WTC11 (cell line): ENCODE data around the gene MMAB. TPM values are rescaled to one million over a fixed set of nuclear protein-coding genes. Genes with fewer than 3 reads are reported as not detected.

ENCODE experiments used
- ATAC-seq: fragments of 200-7000 bp; cut with Tn5 transposase; 2 replicates; pipeline ENCODE4 v1.10.0; 2021; ENCODE audit warnings: mild to moderate bottlenecking, moderate library complexity
- CTCF ChIA-PET: fragments of 300-600 bp; sonication (Branson Sonifier 250); formaldehyde crosslinking; loops from one replicate; lab custom pipeline; 2021; ENCODE audit warnings: antibody characterized with exemption; lab: Charles Lee
- POLR2A ChIA-PET: fragments of 350-600 bp; sonication (Branson Sonifier 250); formaldehyde crosslinking; loops from one replicate; lab custom pipeline; 2021; ENCODE audit warnings: antibody characterized with exemption; lab: Charles Lee
- DNase-seq: peaks from one replicate; pipeline ENCODE4 v3.0.0; 2021; ENCODE audit warnings: low spot score
- H3K27ac Mint-ChIP-seq: 2 replicates; pipeline ENCODE4 v1.8.0; 2021; ENCODE audit warnings: mixed read lengths
- H3K27me3 Mint-ChIP-seq: 2 replicates; pipeline ENCODE4 v1.8.0; 2021; ENCODE audit warnings: low read depth, mild to moderate bottlenecking, moderate library complexity, mixed read lengths
- H3K36me3 Mint-ChIP-seq: 2 replicates; pipeline ENCODE4 v1.8.0; 2021; ENCODE audit warnings: mixed read lengths
- H3K4me1 Mint-ChIP-seq: 2 replicates; pipeline ENCODE4 v1.8.0; 2022; ENCODE audit warnings: mixed read lengths
- H3K4me3 Mint-ChIP-seq: 2 replicates; pipeline ENCODE4 v1.8.0; 2021; ENCODE audit warnings: mild to moderate bottlenecking, moderate library complexity, mixed read lengths
- H3K9me3 Mint-ChIP-seq: 2 replicates; pipeline ENCODE4 v1.8.0; 2021; ENCODE audit warnings: mixed read lengths
- HMGA2 ChIP-seq: fragments of 250-450 bp; sonication (Bioruptor Pico); IDR thresholded peaks from 2 replicates; pipeline ENCODE4 v1.4.0; 2021; ENCODE audit warnings: mild to moderate bottlenecking, moderate library complexity
- IRF2 ChIP-seq: sonication (generic); formaldehyde crosslinking; IDR thresholded peaks from 2 replicates; pipeline ENCODE4 v1.8.0; 2022; ENCODE audit warnings: low read depth, missing genetic modification reagents, borderline replicate concordance
- JUN ChIP-seq: sonication (generic); formaldehyde crosslinking; IDR thresholded peaks from 2 replicates; pipeline ENCODE4 v1.8.0; 2023; ENCODE audit warnings: mild to moderate bottlenecking, missing genetic modification reagents
- MYBL2 ChIP-seq: sonication (generic); formaldehyde crosslinking; IDR thresholded peaks from 2 replicates; pipeline ENCODE4 v1.8.1; 2023; ENCODE audit warnings: mild to moderate bottlenecking, moderate library complexity, missing genetic modification reagents
- NR3C1 ChIP-seq: sonication (generic); formaldehyde crosslinking; conservative IDR thresholded peaks from 2 replicates; pipeline ENCODE4 v1.8.1; 2023; ENCODE audit warnings: low read depth, mild to moderate bottlenecking, missing genetic modification reagents
- SMAD4 ChIP-seq: sonication (generic); formaldehyde crosslinking; IDR thresholded peaks from 2 replicates; pipeline ENCODE4 v1.8.0; 2022; ENCODE audit warnings: mild to moderate bottlenecking, missing genetic modification reagents
- TEAD1 ChIP-seq: sonication (generic); formaldehyde crosslinking; IDR thresholded peaks from 2 replicates; pipeline ENCODE4 v1.8.0; 2022; ENCODE audit warnings: mild to moderate bottlenecking, missing genetic modification reagents
- ZBTB21 ChIP-seq: sonication (generic); formaldehyde crosslinking; IDR thresholded peaks from 2 replicates; pipeline ENCODE4 v1.8.1; 2023; ENCODE audit warnings: mild to moderate bottlenecking, missing genetic modification reagents, borderline replicate concordance
- ZNF121 ChIP-seq: sonication (generic); formaldehyde crosslinking; IDR thresholded peaks from 2 replicates; pipeline ENCODE4 v1.8.0; 2023; ENCODE audit warnings: missing genetic modification reagents
- ZNF263 ChIP-seq: sonication (generic); formaldehyde crosslinking; IDR thresholded peaks from 2 replicates; pipeline ENCODE4 v1.8.1; 2022; ENCODE audit warnings: low read depth, mild to moderate bottlenecking, moderate library complexity, missing genetic modification reagents
- total RNA-seq: library from RNA; stranded (reverse); gene quantifications from 3 replicates; pipeline ENCODE4 v1.2.3, GENCODE V29; 2021
- TF ChIP-seq, protein P1 (sequence below): sonication (generic); formaldehyde crosslinking; IDR thresholded peaks from 2 replicates; pipeline ENCODE4 v1.8.1; 2023; ENCODE audit warnings: mild to moderate bottlenecking, missing genetic modification reagents
- TF ChIP-seq, protein P2 (sequence below): fragments of 250-450 bp; sonication (Bioruptor Pico); IDR thresholded peaks from 2 replicates; pipeline ENCODE4 v1.9.0; 2021; ENCODE audit warnings: mild to moderate bottlenecking, borderline replicate concordance
- TF ChIP-seq, protein P3 (sequence below): sonication (generic); formaldehyde crosslinking; conservative IDR thresholded peaks from 2 replicates; pipeline ENCODE4 v1.8.1; 2022; ENCODE audit warnings: mild to moderate bottlenecking, missing genetic modification reagents
- TF ChIP-seq, protein P4 (sequence below): sonication (generic); formaldehyde crosslinking; IDR thresholded peaks from 2 replicates; pipeline ENCODE4 v1.8.0; 2023; ENCODE audit warnings: mild to moderate bottlenecking, missing genetic modification reagents
- TF ChIP-seq, protein P5 (sequence below): fragments of 200-600 bp; IDR thresholded peaks from 2 replicates; pipeline ENCODE4 v1.8.0; 2022; ENCODE audit warnings: antibody characterized with exemption
- TF ChIP-seq, protein P6 (sequence below): sonication (generic); formaldehyde crosslinking; IDR thresholded peaks from 2 replicates; pipeline ENCODE4 v1.8.0; 2022; ENCODE audit warnings: mild to moderate bottlenecking, missing genetic modification reagents
- TF ChIP-seq, protein P7 (sequence below): sonication (generic); formaldehyde crosslinking; IDR thresholded peaks from 2 replicates; pipeline ENCODE4 v1.8.1; 2022; ENCODE audit warnings: mild to moderate bottlenecking, missing genetic modification reagents, moderate library complexity, borderline replicate concordance

Gene MMAB
- total RNA-seq, 1 experiment from 2014 or later: 22.0 TPM

DNA sequence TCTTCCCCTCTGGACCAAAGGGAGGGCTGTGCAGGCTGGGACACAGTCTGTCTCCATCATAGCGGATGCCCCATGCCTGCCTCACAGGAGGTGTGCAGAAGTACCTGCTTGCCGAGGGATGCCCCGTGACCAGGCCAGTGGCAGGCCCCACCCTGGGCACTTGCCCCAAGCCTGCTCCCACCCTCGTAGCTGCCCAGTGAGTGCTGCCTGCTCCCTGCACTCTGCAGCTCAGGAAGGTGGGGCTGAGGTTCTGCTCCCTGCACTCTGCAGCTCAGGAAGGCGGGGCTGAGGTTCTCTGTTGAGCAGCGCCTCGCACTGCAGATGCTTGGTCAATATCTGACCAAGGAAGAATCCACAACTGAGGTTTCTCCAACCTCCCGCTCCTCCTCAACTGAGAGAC lies 6.9 kb downstream of the MMAB start:
- ATAC-seq: no peak
- no peak for DNase-seq
- POLR2A ChIA-PET: no interaction called here
- CTCF ChIA-PET: interaction anchor here (1.4 kb wide), 1 partner anchor 32 kb away, joined by 5 read pairs; no protein-coding TSS in a partner anchor
- Mint-ChIP-seq H3K9me3 (peaks cover 7% of the 10 kb centered on the region; the same call in 1 of the 2 replicates), H3K27me3 (no peaks in the 10 kb centered on the region), H3K27ac (no peak overlapping the region), H3K4me3 (no peak overlapping the region), H3K36me3 (peaks cover 31% of the 10 kb centered on the region), H3K4me1 (no peaks in the 10 kb centered on the region)
- TF ChIP-seq TEAD1: no peak
- no peak for TF ChIP-seq HMGA2
- TF ChIP-seq ZBTB21: no peak
- TF ChIP-seq MYBL2 (CRISPR knock-in tag): no peak
- TF ChIP-seq, protein P1, sequence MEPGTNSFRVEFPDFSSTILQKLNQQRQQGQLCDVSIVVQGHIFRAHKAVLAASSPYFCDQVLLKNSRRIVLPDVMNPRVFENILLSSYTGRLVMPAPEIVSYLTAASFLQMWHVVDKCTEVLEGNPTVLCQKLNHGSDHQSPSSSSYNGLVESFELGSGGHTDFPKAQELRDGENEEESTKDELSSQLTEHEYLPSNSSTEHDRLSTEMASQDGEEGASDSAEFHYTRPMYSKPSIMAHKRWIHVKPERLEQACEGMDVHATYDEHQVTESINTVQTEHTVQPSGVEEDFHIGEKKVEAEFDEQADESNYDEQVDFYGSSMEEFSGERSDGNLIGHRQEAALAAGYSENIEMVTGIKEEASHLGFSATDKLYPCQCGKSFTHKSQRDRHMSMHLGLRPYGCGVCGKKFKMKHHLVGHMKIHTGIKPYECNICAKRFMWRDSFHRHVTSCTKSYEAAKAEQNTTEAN (CRISPR knock-in tag): no peak
- TF ChIP-seq ZNF121 (CRISPR knock-in tag): no peak
- TF ChIP-seq, protein P2, sequence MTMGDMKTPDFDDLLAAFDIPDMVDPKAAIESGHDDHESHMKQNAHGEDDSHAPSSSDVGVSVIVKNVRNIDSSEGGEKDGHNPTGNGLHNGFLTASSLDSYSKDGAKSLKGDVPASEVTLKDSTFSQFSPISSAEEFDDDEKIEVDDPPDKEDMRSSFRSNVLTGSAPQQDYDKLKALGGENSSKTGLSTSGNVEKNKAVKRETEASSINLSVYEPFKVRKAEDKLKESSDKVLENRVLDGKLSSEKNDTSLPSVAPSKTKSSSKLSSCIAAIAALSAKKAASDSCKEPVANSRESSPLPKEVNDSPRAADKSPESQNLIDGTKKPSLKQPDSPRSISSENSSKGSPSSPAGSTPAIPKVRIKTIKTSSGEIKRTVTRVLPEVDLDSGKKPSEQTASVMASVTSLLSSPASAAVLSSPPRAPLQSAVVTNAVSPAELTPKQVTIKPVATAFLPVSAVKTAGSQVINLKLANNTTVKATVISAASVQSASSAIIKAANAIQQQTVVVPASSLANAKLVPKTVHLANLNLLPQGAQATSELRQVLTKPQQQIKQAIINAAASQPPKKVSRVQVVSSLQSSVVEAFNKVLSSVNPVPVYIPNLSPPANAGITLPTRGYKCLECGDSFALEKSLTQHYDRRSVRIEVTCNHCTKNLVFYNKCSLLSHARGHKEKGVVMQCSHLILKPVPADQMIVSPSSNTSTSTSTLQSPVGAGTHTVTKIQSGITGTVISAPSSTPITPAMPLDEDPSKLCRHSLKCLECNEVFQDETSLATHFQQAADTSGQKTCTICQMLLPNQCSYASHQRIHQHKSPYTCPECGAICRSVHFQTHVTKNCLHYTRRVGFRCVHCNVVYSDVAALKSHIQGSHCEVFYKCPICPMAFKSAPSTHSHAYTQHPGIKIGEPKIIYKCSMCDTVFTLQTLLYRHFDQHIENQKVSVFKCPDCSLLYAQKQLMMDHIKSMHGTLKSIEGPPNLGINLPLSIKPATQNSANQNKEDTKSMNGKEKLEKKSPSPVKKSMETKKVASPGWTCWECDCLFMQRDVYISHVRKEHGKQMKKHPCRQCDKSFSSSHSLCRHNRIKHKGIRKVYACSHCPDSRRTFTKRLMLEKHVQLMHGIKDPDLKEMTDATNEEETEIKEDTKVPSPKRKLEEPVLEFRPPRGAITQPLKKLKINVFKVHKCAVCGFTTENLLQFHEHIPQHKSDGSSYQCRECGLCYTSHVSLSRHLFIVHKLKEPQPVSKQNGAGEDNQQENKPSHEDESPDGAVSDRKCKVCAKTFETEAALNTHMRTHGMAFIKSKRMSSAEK (CRISPR knock-in tag): no peak
- TF ChIP-seq, protein P3, sequence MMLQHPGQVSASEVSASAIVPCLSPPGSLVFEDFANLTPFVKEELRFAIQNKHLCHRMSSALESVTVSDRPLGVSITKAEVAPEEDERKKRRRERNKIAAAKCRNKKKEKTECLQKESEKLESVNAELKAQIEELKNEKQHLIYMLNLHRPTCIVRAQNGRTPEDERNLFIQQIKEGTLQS (CRISPR knock-in tag): no peak
- TF ChIP-seq, protein P4, sequence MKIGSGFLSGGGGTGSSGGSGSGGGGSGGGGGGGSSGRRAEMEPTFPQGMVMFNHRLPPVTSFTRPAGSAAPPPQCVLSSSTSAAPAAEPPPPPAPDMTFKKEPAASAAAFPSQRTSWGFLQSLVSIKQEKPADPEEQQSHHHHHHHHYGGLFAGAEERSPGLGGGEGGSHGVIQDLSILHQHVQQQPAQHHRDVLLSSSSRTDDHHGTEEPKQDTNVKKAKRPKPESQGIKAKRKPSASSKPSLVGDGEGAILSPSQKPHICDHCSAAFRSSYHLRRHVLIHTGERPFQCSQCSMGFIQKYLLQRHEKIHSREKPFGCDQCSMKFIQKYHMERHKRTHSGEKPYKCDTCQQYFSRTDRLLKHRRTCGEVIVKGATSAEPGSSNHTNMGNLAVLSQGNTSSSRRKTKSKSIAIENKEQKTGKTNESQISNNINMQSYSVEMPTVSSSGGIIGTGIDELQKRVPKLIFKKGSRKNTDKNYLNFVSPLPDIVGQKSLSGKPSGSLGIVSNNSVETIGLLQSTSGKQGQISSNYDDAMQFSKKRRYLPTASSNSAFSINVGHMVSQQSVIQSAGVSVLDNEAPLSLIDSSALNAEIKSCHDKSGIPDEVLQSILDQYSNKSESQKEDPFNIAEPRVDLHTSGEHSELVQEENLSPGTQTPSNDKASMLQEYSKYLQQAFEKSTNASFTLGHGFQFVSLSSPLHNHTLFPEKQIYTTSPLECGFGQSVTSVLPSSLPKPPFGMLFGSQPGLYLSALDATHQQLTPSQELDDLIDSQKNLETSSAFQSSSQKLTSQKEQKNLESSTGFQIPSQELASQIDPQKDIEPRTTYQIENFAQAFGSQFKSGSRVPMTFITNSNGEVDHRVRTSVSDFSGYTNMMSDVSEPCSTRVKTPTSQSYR (CRISPR knock-in tag): no peak
- TF ChIP-seq, protein P5, sequence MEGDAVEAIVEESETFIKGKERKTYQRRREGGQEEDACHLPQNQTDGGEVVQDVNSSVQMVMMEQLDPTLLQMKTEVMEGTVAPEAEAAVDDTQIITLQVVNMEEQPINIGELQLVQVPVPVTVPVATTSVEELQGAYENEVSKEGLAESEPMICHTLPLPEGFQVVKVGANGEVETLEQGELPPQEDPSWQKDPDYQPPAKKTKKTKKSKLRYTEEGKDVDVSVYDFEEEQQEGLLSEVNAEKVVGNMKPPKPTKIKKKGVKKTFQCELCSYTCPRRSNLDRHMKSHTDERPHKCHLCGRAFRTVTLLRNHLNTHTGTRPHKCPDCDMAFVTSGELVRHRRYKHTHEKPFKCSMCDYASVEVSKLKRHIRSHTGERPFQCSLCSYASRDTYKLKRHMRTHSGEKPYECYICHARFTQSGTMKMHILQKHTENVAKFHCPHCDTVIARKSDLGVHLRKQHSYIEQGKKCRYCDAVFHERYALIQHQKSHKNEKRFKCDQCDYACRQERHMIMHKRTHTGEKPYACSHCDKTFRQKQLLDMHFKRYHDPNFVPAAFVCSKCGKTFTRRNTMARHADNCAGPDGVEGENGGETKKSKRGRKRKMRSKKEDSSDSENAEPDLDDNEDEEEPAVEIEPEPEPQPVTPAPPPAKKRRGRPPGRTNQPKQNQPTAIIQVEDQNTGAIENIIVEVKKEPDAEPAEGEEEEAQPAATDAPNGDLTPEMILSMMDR: no peak
- TF ChIP-seq, protein P6, sequence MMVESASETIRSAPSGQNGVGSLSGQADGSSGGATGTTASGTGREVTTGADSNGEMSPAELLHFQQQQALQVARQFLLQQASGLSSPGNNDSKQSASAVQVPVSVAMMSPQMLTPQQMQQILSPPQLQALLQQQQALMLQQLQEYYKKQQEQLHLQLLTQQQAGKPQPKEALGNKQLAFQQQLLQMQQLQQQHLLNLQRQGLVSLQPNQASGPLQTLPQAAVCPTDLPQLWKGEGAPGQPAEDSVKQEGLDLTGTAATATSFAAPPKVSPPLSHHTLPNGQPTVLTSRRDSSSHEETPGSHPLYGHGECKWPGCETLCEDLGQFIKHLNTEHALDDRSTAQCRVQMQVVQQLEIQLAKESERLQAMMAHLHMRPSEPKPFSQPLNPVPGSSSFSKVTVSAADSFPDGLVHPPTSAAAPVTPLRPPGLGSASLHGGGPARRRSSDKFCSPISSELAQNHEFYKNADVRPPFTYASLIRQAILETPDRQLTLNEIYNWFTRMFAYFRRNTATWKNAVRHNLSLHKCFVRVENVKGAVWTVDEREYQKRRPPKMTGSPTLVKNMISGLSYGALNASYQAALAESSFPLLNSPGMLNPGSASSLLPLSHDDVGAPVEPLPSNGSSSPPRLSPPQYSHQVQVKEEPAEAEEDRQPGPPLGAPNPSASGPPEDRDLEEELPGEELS (CRISPR knock-in tag): no peak
- no peak for TF ChIP-seq SMAD4
- TF ChIP-seq NR3C1 (CRISPR knock-in tag): no peak
- TF ChIP-seq, protein P7, sequence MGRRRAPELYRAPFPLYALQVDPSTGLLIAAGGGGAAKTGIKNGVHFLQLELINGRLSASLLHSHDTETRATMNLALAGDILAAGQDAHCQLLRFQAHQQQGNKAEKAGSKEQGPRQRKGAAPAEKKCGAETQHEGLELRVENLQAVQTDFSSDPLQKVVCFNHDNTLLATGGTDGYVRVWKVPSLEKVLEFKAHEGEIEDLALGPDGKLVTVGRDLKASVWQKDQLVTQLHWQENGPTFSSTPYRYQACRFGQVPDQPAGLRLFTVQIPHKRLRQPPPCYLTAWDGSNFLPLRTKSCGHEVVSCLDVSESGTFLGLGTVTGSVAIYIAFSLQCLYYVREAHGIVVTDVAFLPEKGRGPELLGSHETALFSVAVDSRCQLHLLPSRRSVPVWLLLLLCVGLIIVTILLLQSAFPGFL (CRISPR knock-in tag): no peak
- TF ChIP-seq ZNF263 (CRISPR knock-in tag): no peak
- no peak for TF ChIP-seq JUN (CRISPR knock-in tag)
- TF ChIP-seq IRF2 (CRISPR knock-in tag): no peak
